Panc1 (cell line): ENCODE measurements around the gene CNTLN.

ENCODE experiments used
- TF ChIP-seq, protein P1 (sequence below), 2 experiments: IDR thresholded peaks; 2 replicates each; pipeline ENCODE4 v1.6.1; 2011 to 2012; ENCODE audit warnings: low read depth in 2 of 2, control low read depth in 1 of 2, low read length in 1 of 2, mild to moderate bottlenecking in 1 of 2, moderate library complexity in 1 of 2; ENCODE audit not compliant: insufficient read depth in 1 of 2
- TF ChIP-seq, protein P2 (sequence below): fragments of 450-650 bp; IDR thresholded peaks from 2 replicates; pipeline ENCODE4 v1.5.1; 2017; ENCODE audit warnings: mild to moderate bottlenecking

DNA sequence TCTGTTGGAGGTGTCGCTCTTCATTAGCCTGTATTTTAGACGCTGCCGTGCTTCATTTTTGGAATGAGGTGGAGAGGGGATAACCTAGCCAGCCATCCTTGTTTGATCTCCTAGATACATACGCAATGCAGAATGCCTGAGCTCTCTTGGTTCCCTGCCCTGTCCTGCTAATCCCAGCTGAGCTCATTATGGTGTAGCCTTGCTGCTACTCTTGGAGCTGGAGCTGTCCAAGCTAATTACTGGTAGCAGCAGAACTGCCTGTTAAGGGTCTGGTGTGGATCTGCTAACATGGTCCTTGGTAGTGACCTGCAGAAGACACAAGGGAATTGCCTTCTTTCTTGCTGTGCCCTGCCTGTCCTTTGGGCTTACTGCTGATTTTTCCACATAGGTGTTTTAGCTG lies 207.9 kb downstream of the CNTLN start:
- TF ChIP-seq, protein P1, sequence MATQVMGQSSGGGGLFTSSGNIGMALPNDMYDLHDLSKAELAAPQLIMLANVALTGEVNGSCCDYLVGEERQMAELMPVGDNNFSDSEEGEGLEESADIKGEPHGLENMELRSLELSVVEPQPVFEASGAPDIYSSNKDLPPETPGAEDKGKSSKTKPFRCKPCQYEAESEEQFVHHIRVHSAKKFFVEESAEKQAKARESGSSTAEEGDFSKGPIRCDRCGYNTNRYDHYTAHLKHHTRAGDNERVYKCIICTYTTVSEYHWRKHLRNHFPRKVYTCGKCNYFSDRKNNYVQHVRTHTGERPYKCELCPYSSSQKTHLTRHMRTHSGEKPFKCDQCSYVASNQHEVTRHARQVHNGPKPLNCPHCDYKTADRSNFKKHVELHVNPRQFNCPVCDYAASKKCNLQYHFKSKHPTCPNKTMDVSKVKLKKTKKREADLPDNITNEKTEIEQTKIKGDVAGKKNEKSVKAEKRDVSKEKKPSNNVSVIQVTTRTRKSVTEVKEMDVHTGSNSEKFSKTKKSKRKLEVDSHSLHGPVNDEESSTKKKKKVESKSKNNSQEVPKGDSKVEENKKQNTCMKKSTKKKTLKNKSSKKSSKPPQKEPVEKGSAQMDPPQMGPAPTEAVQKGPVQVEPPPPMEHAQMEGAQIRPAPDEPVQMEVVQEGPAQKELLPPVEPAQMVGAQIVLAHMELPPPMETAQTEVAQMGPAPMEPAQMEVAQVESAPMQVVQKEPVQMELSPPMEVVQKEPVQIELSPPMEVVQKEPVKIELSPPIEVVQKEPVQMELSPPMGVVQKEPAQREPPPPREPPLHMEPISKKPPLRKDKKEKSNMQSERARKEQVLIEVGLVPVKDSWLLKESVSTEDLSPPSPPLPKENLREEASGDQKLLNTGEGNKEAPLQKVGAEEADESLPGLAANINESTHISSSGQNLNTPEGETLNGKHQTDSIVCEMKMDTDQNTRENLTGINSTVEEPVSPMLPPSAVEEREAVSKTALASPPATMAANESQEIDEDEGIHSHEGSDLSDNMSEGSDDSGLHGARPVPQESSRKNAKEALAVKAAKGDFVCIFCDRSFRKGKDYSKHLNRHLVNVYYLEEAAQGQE (IDR thresholded peaks at IDR 0.05; ENCODE audit: insufficient read depth in 1 of 2, low read depth in 2 of 2, low read length in 1 of 2) = no peak
- TF ChIP-seq, protein P2, sequence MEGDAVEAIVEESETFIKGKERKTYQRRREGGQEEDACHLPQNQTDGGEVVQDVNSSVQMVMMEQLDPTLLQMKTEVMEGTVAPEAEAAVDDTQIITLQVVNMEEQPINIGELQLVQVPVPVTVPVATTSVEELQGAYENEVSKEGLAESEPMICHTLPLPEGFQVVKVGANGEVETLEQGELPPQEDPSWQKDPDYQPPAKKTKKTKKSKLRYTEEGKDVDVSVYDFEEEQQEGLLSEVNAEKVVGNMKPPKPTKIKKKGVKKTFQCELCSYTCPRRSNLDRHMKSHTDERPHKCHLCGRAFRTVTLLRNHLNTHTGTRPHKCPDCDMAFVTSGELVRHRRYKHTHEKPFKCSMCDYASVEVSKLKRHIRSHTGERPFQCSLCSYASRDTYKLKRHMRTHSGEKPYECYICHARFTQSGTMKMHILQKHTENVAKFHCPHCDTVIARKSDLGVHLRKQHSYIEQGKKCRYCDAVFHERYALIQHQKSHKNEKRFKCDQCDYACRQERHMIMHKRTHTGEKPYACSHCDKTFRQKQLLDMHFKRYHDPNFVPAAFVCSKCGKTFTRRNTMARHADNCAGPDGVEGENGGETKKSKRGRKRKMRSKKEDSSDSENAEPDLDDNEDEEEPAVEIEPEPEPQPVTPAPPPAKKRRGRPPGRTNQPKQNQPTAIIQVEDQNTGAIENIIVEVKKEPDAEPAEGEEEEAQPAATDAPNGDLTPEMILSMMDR = no peak
